ENCODE measurements around the gene PTGFRN.

PTGFRN gene

GRCh38 chr1:116902027-116902426, 7.7 kb upstream of the PTGFRN start:
- Histone ChIP-seq H3K36me3 (replicated peaks) (no peaks in the 10 kb centered on the region), H3K4me1 (peaks cover 17% of the 10 kb centered on the region), H3K4me3 (no peak overlapping the region), H3K27me3 (ENCODE audit: low read depth) (no peaks in the 10 kb centered on the region; the same call in 1 of the 2 replicates), H3K9me3 (no peaks in the 10 kb centered on the region)
- in situ Hi-C loops (cut with MboI; ENCODE audit: low sequenced_read_pairs), result no loop called here
- DNase-seq (ENCODE audit: low spot score in 2 of 2), result no peak

- no peaks in the 10 kb centered on the region; the same call in 1 of the 2 replicates for H3K27me3 ChIP-seq (ENCODE audit: low read depth)
- peaks cover 17% of the 10 kb centered on the region for H3K4me1 ChIP-seq
- H3K4me3 ChIP-seq, result no peak overlapping the region
- no peaks in the 10 kb centered on the region for H3K36me3 ChIP-seq (replicated peaks)
- H3K9me3 ChIP-seq, result no peaks in the 10 kb centered on the region
- in situ Hi-C loops (cut with MboI; ENCODE audit: low sequenced_read_pairs), result no loop called here
- DNase-seq (ENCODE audit: low spot score in 2 of 2), result peak; percentile 32 to 61
Observed at GRCh38 chr1:116902723-116903383, 6.9 kb upstream of the PTGFRN start.

GRCh38 chr1:116904791-116905320, 4.9 kb upstream of the PTGFRN start:
- Histone ChIP-seq H3K4me3 (no peak overlapping the region), H3K27me3 (ENCODE audit: low read depth) (no peaks in the 10 kb centered on the region), H3K9me3 (no peaks in the 10 kb centered on the region), H3K4me1 (peaks cover 26% of the 10 kb centered on the region), H3K36me3 (replicated peaks) (no peaks in the 10 kb centered on the region)
- no peak for DNase-seq (ENCODE audit: low spot score in 2 of 2)
- in situ Hi-C loops (cut with MboI; ENCODE audit: low sequenced_read_pairs), result no loop called here

- no peaks in the 10 kb centered on the region for H3K9me3 ChIP-seq
- in situ Hi-C loops (cut with MboI; ENCODE audit: low sequenced_read_pairs), result no loop called here
- no peak for DNase-seq (ENCODE audit: low spot score in 2 of 2)
- H3K27me3 ChIP-seq (ENCODE audit: low read depth), result no peaks in the 10 kb centered on the region
- H3K4me1 ChIP-seq, result peaks cover 27% of the 10 kb centered on the region
- H3K4me3 ChIP-seq, result no peak overlapping the region
- no peaks in the 10 kb centered on the region for H3K36me3 ChIP-seq (replicated peaks)
Observed at GRCh38 chr1:116906812-116907211, 2.9 kb upstream of the PTGFRN start.

GRCh38 chr1:116907351-116907750, 2.4 kb upstream of the PTGFRN start:
- Histone ChIP-seq H3K9me3 (no peaks in the 10 kb centered on the region), H3K4me3 (no peak overlapping the region), H3K4me1 (peaks cover 27% of the 10 kb centered on the region), H3K27me3 (ENCODE audit: low read depth) (no peaks in the 10 kb centered on the region), H3K36me3 (replicated peaks) (no peaks in the 10 kb centered on the region)
- in situ Hi-C loops (cut with MboI; ENCODE audit: low sequenced_read_pairs), result no loop called here
- DNase-seq (ENCODE audit: low spot score in 2 of 2), result no peak

- in situ Hi-C loops (cut with MboI; ENCODE audit: low sequenced_read_pairs), result no loop called here
- no peak for DNase-seq (ENCODE audit: low spot score in 2 of 2)
- Histone ChIP-seq H3K9me3 (no peaks in the 10 kb centered on the region), H3K27me3 (ENCODE audit: low read depth) (no peaks in the 10 kb centered on the region), H3K4me3 (no peak overlapping the region), H3K36me3 (replicated peaks) (no peaks in the 10 kb centered on the region), H3K4me1 (peaks cover 27% of the 10 kb centered on the region)
Observed at GRCh38 chr1:116908266-116908665, 1.4 kb upstream of the PTGFRN start.

- Histone ChIP-seq H3K4me3 (peak overlapping the region; percentile 81), H3K27me3 (ENCODE audit: low read depth) (no peaks in the 10 kb centered on the region)
- in situ Hi-C loops (cut with MboI; ENCODE audit: low sequenced_read_pairs), result no loop called here
Observed at GRCh38 chr1:116908820-116909511, 750 bp upstream of the PTGFRN start.

GRCh38 chr1:116910379-116911187, 867 bp downstream of the PTGFRN start:
- Histone ChIP-seq H3K36me3 (replicated peaks) (no peaks in the 10 kb centered on the region), H3K9me3 (no peaks in the 10 kb centered on the region), H3K27me3 (ENCODE audit: low read depth) (no peaks in the 10 kb centered on the region), H3K4me3 (peak overlapping the region; percentile 81), H3K4me1 (peaks cover 33% of the 10 kb centered on the region)
- in situ Hi-C loops (cut with MboI; ENCODE audit: low sequenced_read_pairs), result no loop called here
- DNase-seq (ENCODE audit: low spot score in 2 of 2), result peak in 1 of 2 experiments; percentile 52

More at GRCh38 chr1:116908820-116909511, 750 bp upstream of the PTGFRN start:
- Histone ChIP-seq H3K9me3 (no peaks in the 10 kb centered on the region), H3K4me1 (peaks cover 31% of the 10 kb centered on the region), H3K36me3 (replicated peaks) (no peaks in the 10 kb centered on the region)
- DNase-seq (ENCODE audit: low spot score in 2 of 2), result peak; percentile 38 to 64

GRCh38 chr1:116911188-116911553, 1.5 kb downstream of the PTGFRN start:
- peak in 1 of 2 experiments; percentile 31 for DNase-seq (ENCODE audit: low spot score in 2 of 2)
- peak overlapping the region; percentile 81 for H3K4me3 ChIP-seq
- no peaks in the 10 kb centered on the region for H3K27me3 ChIP-seq (ENCODE audit: low read depth)

GRCh38 chr1:116911779-116912469, 2.2 kb downstream of the PTGFRN start:
- in situ Hi-C loops (cut with MboI; ENCODE audit: low sequenced_read_pairs), result no loop called here
- H3K4me1 ChIP-seq, result peaks cover 33% of the 10 kb centered on the region
- peak overlapping the region; percentile 81 for H3K4me3 ChIP-seq
- no peak for DNase-seq (ENCODE audit: low spot score in 2 of 2)
- no peaks in the 10 kb centered on the region for H3K9me3 ChIP-seq
- no peaks in the 10 kb centered on the region for H3K36me3 ChIP-seq (replicated peaks)
- no peaks in the 10 kb centered on the region for H3K27me3 ChIP-seq (ENCODE audit: low read depth)

More at GRCh38 chr1:116911188-116911553, 1.5 kb downstream of the PTGFRN start:
- no peaks in the 10 kb centered on the region for H3K36me3 ChIP-seq (replicated peaks)
- in situ Hi-C loops (cut with MboI; ENCODE audit: low sequenced_read_pairs), result no loop called here
- H3K9me3 ChIP-seq, result no peaks in the 10 kb centered on the region
- peaks cover 33% of the 10 kb centered on the region for H3K4me1 ChIP-seq

- H3K9me3 ChIP-seq, result no peaks in the 10 kb centered on the region
- no peaks in the 10 kb centered on the region for H3K36me3 ChIP-seq (replicated peaks)
- no peak overlapping the region for H3K4me3 ChIP-seq
- no peak for DNase-seq (ENCODE audit: low spot score in 2 of 2)
- in situ Hi-C loops (cut with MboI; ENCODE audit: low sequenced_read_pairs), result no loop called here
- H3K27me3 ChIP-seq (ENCODE audit: low read depth), result no peaks in the 10 kb centered on the region
- peaks cover 33% of the 10 kb centered on the region for H3K4me1 ChIP-seq
Observed at GRCh38 chr1:116912846-116913245, 3.1 kb downstream of the PTGFRN start.

- Histone ChIP-seq H3K4me3 (no peak overlapping the region), H3K27me3 (ENCODE audit: low read depth) (no peaks in the 10 kb centered on the region), H3K36me3 (replicated peaks) (no peaks in the 10 kb centered on the region), H3K4me1 (peaks cover 33% of the 10 kb centered on the region), H3K9me3 (no peaks in the 10 kb centered on the region)
- no peak for DNase-seq (ENCODE audit: low spot score in 2 of 2)
- in situ Hi-C loops (cut with MboI; ENCODE audit: low sequenced_read_pairs), result no loop called here
Observed at GRCh38 chr1:116913941-116914340, 4.2 kb downstream of the PTGFRN start.

GRCh38 chr1:116914667-116915066, 5.0 kb downstream of the PTGFRN start:
- Histone ChIP-seq H3K27me3 (ENCODE audit: low read depth) (no peaks in the 10 kb centered on the region), H3K36me3 (replicated peaks) (no peaks in the 10 kb centered on the region), H3K9me3 (no peaks in the 10 kb centered on the region), H3K4me1 (peaks cover 35% of the 10 kb centered on the region), H3K4me3 (no peak overlapping the region)
- in situ Hi-C loops (cut with MboI; ENCODE audit: low sequenced_read_pairs), result no loop called here
- DNase-seq (ENCODE audit: low spot score in 2 of 2), result no peak

Data from HAP-1 (cell line).